Ishikawa (cell line): ENCODE results near the gene MADCAM1.

ENCODE experiments used
- CEBPB ChIP-seq: IDR thresholded peaks from 2 replicates; pipeline ENCODE4 v1.6.1; 2012
- CREB1 ChIP-seq: IDR thresholded peaks from 2 replicates; pipeline ENCODE4 v1.6.1; 2012; ENCODE audit warnings: low read depth
- EGR1 ChIP-seq: IDR thresholded peaks from 2 replicates; pipeline ENCODE4 v1.6.1; 2012
- EP300 ChIP-seq: IDR thresholded peaks from 2 replicates; pipeline ENCODE4 v1.6.1; 2012; ENCODE audit warnings: borderline replicate concordance
- FOXM1 ChIP-seq: IDR thresholded peaks from 2 replicates; pipeline ENCODE4 v1.6.1; 2012; ENCODE audit warnings: low read depth, borderline replicate concordance
- NFIC ChIP-seq: IDR thresholded peaks from 2 replicates; pipeline ENCODE4 v1.6.1; 2012
- RAD21 ChIP-seq: IDR thresholded peaks from 2 replicates; pipeline ENCODE4 v1.6.1; 2012; ENCODE audit warnings: low read depth
- TAF1 ChIP-seq: IDR thresholded peaks from 2 replicates; pipeline ENCODE4 v1.6.1; 2012; ENCODE audit warnings: low read depth, mild to moderate bottlenecking
- TCF12 ChIP-seq: IDR thresholded peaks from 2 replicates; pipeline ENCODE4 v1.6.1; 2012; ENCODE audit warnings: low read depth
- TEAD4 ChIP-seq: IDR thresholded peaks from 2 replicates; pipeline ENCODE4 v1.6.1; 2012
- YY1 ChIP-seq: IDR thresholded peaks from 2 replicates; pipeline ENCODE4 v1.6.1; 2012; ENCODE audit warnings: low read depth
- ZBTB7A ChIP-seq: IDR thresholded peaks from 2 replicates; pipeline ENCODE4 v1.6.1; 2012; ENCODE audit warnings: low read depth
- TF ChIP-seq, protein P1 (sequence below): IDR thresholded peaks from 2 replicates; pipeline ENCODE4 v1.6.1; 2012
- TF ChIP-seq, protein P2 (sequence below): IDR thresholded peaks from 2 replicates; pipeline ENCODE4 v1.6.1; 2012; ENCODE audit warnings: low read depth, mild to moderate bottlenecking
- TF ChIP-seq, protein P3 (sequence below): IDR thresholded peaks from 2 replicates; pipeline ENCODE4 v1.6.1; 2012

The MADCAM1 gene

DNA sequence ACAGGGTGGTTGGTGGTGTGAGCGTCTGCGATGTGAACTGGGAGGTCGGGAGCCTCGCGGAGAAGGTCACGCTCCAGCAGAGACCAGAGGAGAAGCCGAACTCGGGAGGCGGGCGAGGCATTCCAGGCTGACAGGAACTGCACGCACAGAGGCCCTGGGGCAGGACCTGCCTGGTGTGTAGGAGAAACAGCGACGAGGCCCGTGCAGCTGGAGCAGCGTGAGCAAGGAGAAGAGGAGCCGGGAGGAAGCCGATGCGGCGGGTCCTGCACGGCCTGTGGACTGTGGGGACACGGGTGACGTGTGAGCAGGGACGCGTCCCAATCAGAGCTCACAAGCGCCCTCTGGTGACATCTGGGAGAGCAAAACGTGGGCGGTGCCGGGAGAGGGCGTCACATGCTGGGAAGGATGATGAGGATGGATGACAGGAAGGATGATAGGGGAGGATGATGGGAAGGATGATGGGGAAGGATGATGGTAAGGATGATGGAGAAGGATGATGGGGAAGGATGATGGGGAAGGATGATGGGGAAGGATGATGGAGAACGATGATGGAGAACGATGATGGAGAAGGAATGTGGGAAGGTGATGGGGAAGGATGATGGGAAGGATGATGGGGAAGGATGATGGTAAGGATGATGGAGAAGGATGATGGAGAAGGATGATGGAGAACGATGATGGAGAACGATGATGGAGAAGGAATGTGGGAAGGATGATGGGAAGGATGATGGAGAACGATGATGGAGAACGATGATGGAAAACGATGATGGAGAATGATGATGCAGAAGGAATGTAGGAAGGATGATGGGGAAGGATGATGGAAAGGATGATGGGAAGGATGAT is 16.1 kb upstream of the MADCAM1 start:
- TF ChIP-seq ZBTB7A: no peak
- 0 out of 2 replicates have a peak, but pooled peaks have one; percentile 24 for TF ChIP-seq EGR1
- peak; percentile 48 for TF ChIP-seq RAD21

DNA sequence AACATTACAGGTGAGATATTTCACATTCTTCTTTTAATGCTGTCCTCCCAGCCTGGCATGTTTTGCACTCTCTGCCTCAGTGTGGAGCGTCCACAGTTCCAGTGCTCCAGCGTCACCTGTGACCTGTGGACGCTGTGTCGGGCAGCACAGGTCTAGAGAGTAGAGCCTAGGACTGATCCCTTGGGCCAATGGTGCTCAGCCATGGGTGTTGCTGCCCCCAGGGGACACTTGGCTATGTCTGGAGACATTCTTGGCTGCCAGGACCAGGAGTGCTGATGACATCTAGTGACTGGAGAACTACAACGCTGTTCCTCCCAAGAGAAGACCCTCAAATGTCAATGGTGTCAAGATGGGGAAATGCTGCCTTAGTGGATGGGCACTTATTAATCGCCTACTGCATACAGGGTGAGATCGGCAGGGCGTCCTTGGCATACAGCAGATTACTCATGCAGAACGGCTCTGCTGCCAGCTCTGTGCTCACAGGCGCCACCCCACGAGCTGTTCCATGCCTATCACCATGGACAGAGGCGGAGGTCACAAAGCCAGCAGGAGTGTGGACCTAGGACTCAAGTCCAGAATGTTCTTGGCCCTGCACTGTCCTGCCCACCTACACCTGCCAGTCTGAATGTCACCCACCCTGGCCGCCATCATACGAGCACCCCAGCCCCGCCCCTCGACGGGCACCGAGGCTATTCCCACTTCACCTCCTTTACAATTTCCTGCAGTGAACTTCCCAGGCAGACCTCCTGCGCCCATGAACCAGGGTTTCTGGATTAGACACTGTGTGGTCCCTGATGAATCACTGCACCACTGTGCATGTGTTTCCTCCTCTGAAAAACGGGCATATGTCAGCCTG is 13.9 kb upstream of the MADCAM1 start:
- no peak for TF ChIP-seq CEBPB
- TF ChIP-seq TAF1: no peak
- TF ChIP-seq, protein P1, sequence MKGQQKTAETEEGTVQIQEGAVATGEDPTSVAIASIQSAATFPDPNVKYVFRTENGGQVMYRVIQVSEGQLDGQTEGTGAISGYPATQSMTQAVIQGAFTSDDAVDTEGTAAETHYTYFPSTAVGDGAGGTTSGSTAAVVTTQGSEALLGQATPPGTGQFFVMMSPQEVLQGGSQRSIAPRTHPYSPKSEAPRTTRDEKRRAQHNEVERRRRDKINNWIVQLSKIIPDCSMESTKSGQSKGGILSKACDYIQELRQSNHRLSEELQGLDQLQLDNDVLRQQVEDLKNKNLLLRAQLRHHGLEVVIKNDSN: no peak
- TF ChIP-seq, protein P2, sequence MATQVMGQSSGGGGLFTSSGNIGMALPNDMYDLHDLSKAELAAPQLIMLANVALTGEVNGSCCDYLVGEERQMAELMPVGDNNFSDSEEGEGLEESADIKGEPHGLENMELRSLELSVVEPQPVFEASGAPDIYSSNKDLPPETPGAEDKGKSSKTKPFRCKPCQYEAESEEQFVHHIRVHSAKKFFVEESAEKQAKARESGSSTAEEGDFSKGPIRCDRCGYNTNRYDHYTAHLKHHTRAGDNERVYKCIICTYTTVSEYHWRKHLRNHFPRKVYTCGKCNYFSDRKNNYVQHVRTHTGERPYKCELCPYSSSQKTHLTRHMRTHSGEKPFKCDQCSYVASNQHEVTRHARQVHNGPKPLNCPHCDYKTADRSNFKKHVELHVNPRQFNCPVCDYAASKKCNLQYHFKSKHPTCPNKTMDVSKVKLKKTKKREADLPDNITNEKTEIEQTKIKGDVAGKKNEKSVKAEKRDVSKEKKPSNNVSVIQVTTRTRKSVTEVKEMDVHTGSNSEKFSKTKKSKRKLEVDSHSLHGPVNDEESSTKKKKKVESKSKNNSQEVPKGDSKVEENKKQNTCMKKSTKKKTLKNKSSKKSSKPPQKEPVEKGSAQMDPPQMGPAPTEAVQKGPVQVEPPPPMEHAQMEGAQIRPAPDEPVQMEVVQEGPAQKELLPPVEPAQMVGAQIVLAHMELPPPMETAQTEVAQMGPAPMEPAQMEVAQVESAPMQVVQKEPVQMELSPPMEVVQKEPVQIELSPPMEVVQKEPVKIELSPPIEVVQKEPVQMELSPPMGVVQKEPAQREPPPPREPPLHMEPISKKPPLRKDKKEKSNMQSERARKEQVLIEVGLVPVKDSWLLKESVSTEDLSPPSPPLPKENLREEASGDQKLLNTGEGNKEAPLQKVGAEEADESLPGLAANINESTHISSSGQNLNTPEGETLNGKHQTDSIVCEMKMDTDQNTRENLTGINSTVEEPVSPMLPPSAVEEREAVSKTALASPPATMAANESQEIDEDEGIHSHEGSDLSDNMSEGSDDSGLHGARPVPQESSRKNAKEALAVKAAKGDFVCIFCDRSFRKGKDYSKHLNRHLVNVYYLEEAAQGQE: peak; percentile 74
- TF ChIP-seq CREB1: no peak
- no peak for TF ChIP-seq YY1
- peak; percentile 20; the same call in 1 of the 2 replicates for TF ChIP-seq RAD21
- TF ChIP-seq TEAD4: no peak
- no peak for TF ChIP-seq TCF12
- no peak for TF ChIP-seq EGR1
- TF ChIP-seq EP300: no peak
- no peak for TF ChIP-seq NFIC
- no peak for TF ChIP-seq ZBTB7A
- no peak for TF ChIP-seq FOXM1
- TF ChIP-seq, protein P3, sequence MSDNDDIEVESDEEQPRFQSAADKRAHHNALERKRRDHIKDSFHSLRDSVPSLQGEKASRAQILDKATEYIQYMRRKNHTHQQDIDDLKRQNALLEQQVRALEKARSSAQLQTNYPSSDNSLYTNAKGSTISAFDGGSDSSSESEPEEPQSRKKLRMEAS: no peak

DNA sequence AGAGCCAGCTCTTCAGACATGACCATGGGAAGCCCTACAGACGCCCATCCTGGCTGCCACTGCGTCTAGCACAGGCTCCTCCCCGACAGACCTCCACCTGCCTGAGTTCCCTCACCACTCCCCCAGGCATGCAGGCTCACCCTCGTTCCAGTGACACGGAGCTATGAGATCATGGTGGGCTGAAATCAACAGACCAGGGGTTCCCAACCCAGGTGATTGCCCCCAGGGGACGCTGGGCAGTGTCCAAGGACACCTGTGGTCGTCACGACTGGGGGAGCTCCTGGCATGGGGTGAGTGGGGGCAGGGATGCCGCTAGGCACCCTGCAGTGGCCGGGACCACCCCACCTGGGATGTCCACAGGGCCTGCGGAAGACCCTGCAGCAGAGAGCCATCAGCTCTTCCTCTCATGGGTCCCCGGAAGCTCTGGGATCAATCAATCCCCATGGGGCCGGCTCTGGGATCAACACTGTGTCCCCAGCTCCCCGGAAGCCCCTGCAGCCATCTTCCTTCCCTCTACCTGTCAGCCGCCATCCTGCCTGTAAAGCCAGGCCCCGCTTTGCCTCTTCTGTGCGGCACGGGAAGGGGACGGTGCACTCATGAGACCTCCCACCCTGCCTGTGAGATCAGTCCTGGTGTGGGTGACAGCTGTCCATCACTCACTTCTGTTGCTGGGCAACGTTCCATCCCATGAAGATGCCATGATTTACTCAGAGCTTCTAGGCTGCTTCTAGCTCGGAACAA is 12.8 kb upstream of the MADCAM1 start:
- no peak for TF ChIP-seq ZBTB7A
- no peak for TF ChIP-seq EP300
- TF ChIP-seq TAF1: no peak
- TF ChIP-seq, protein P2: no peak
- TF ChIP-seq CREB1: no peak

DNA sequence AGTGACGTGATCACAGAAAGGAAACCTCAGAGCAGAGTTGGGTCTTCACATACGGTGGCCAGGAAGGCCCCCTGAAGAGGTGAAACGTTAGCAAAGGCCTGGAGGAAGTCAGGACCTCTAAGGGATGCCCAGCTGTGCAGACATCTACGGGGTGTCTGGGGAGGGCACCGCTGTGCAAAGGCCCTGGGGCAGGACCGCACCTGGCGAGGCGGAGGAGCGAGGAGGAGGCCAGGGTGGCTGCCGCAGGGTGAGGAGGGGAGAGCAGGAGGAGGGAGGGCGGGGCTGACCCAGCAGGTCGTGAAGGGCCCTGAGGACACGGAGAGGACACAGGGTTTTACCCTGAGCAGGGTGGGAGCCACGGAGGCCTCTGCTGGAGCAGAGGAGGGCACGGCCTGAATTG is 11.8 kb upstream of the MADCAM1 start:
- no peak for TF ChIP-seq TEAD4
- no peak for TF ChIP-seq CEBPB
- TF ChIP-seq, protein P3: no peak
- TF ChIP-seq FOXM1: no peak
- TF ChIP-seq TAF1: no peak
- no peak for TF ChIP-seq TCF12
- no peak for TF ChIP-seq YY1
- TF ChIP-seq ZBTB7A: no peak
- no peak for TF ChIP-seq EGR1
- TF ChIP-seq RAD21: no peak
- TF ChIP-seq NFIC: no peak
- TF ChIP-seq, protein P2: no peak
- no peak for TF ChIP-seq CREB1
- TF ChIP-seq EP300: no peak
- TF ChIP-seq, protein P1: no peak
